ENCODE results near the gene MAP3K5. TPM values are rescaled to one million over a fixed set of nuclear protein-coding genes. Genes with fewer than 3 reads are reported as not detected.
"Not testable (repeated sequence)": the region's sequence is repeated elsewhere in the genome, so short reads cannot be mapped to it uniquely, and the experiment has no call there.

Gene MAP3K5
- total RNA-seq, 2 donors from 2014 or later: 6.6 to 9.7 TPM

- no peak for ATAC-seq
- intact Hi-C loops (cut with DNase I): loop anchor here (1.0 to 5.0 kb wide), 2 partner anchors 149 to 151 kb away; no protein-coding TSS in a partner anchor
Observed at GRCh38 chr6:136793363-136793762, 1.1 kb upstream of the MAP3K5 start.

GRCh38 chr6:136792095-136792409, 225 bp downstream of the MAP3K5 start:
- ATAC-seq: no peak
- DNase-seq: no peak
- intact Hi-C loops (cut with DNase I): loop anchor here in 1 of 2 donors (5.0 kb wide), 1 partner anchor 150 kb away; no protein-coding TSS in a partner anchor

More at GRCh38 chr6:136793363-136793762, 1.1 kb upstream of the MAP3K5 start:
- no peak for DNase-seq

- peak; percentile 66 for DNase-seq
- peak; percentile 7 to 13 for ATAC-seq
- intact Hi-C loops (cut with DNase I): loop anchor here in 1 of 2 donors (5.0 kb wide), 1 partner anchor 149 kb away; no protein-coding TSS in a partner anchor
Observed at GRCh38 chr6:136791296-136792094, 782 bp downstream of the MAP3K5 start.

DNA sequence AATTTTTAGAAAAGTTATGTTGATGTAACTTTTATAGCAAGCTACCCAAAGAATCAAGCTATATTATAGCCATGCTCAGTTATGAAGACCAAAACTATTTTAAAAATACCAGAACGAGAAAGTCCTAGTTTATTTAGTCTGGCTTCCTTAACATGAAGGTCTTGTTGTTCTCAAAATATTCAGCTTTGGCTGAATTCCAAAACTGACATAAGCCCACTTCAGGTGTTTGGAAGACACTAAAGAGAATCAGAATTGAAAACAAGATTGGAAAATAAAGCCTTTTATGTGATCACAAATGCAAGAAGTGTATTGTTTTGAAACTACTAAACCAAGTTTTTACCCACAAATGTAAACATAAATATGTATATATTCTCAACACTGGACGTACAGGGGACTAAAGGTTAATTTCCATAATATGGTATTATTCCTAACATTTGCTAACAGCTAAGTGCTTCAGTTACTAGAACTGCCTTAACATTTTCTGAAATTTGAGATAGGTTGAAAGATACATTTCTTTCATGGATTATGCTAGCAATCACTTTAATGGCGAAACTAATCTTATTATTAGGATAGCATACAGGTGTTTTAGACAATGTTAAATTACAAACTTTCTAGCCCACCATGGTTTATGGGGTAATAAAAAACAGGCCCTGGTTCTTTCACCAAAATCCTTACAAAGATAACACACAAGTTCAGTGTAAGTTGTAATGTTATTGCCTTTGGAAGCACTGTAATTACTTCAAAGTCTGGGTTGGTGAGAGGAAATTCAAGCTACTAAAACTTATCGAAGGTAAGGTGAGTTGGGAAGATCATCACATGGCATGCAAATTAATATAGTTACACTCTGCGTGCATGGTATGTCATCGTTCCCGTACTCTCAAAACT, 1.6 kb downstream of the MAP3K5 start:
- DNase-seq (no peak), ATAC-seq (no peak)
- intact Hi-C loops (cut with DNase I): loop anchor here in 1 of 2 donors (5.0 kb wide), 1 partner anchor 148 kb away; no protein-coding TSS in a partner anchor

- ATAC-seq; DNase-seq; intact Hi-C loops (cut with DNase I): not testable (repeated sequence)
Observed at GRCh38 chr6:136789440-136789839, 2.8 kb downstream of the MAP3K5 start.

- no peak for ATAC-seq
- no peak for DNase-seq
- intact Hi-C loops (cut with DNase I): no loop called here
Observed at GRCh38 chr6:136788069-136788902, 4.0 kb downstream of the MAP3K5 start.

- intact Hi-C loops (cut with DNase I): no loop called here
- ATAC-seq: no peak
- no peak for DNase-seq
Observed at GRCh38 chr6:136787726-136788068, 4.6 kb downstream of the MAP3K5 start.

DNA sequence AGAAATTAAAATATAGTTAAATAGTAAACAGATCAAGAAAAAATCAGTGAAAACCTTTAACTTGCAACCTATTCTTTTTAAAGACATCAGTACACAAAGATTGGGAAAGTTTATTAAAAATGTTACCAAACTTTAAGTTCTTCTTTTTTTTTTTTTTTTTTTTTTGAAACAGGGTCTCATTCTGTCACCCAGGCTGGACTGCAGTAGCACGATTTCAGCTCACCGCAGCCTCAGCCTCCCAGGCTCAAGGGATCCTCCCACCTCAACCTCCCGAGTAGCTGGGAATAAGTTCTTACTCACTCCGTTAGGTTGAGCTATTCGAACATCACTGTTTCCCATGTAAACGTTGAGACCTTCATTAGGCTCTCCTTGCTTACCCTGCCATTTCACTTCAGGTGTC, 5.6 kb downstream of the MAP3K5 start:
- no peak for ATAC-seq
- DNase-seq: no peak
- intact Hi-C loops (cut with DNase I): no loop called here

- intact Hi-C loops (cut with DNase I): no loop called here
- ATAC-seq (peak; percentile 56 to 78), DNase-seq (peak; percentile 58)
Observed at GRCh38 chr6:136784910-136785746, 7.1 kb downstream of the MAP3K5 start.

DNA sequence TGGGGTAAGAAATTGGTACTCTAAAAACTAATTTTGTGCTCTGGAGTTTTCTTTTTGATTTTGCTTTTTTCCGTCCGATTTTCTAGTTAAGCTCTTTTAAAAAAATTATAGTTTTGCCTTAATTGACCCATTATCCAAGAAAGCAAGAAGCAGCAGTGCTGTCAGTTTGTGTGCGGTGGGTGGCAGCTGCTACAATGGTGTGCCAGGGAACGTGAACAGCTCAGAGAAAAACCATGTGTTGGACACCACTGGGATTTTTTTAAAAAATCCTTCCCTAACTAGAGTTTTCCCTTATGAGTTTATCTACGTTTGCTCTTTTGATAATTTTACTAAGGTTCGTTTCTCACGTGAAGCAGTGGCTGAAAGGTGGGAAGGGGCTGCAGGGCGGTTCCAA, 8.0 kb downstream of the MAP3K5 start:
- DNase-seq (no peak), ATAC-seq (no peak)
- intact Hi-C loops (cut with DNase I): no loop called here

GRCh38 chr6:136783495-136784270, 8.6 kb downstream of the MAP3K5 start:
- no peak for DNase-seq
- ATAC-seq: peak; percentile 53 to 75
- intact Hi-C loops (cut with DNase I): no loop called here

DNA sequence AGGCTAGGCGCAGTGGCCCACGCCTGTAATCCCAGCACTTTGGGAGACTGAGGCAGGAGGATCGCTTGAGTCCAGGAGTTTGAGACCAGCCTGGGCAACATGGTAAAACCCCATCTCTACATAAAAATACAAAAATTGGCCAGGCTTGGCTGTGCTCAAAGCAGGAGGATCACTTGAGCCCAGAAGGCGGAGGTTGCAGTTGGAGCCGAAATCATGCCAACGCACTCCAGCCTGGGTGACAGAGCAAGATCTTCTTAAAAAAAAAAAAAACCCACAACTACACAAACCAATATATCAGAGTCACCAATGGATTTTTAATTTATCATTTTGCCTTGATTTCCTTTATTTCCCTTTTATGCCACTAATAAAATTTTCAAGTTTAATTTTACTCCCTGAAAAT, 9.3 kb downstream of the MAP3K5 start:
- intact Hi-C loops (cut with DNase I): no loop called here
- DNase-seq (no peak), ATAC-seq (no peak)

DNA sequence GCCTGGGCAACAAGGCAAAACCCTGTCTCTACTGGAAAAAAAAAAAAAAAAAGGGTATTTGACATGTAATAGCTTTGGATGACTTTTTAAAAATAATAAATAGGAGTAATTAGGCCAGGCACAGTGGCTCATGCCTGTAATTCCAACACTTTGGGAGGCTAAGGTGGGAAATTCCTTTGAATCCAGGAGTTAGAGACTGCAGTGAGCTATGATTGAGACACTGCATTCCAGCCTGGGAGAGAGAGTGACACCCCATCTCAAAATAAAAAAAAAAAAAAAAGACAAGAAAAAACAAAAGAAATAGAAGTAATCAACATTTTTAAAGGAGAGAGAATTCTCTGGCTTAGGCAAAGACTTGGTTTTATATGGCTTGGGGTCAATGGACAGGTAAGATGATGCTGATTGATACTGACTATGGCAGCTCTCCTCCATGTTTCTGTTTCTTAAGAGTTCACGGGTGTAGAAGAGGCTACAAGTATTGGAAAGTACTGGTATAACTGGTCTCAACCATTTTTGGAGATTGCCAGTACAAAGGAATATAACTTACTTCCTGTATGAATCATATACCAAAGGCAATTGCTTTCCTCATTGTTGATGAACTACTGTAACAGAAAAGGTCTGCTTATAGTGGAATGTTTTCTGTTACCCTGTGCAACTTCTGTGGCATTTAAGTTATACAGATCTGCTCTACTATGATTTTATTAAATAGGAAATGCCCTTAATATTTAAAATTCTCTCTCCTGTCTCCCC, 10.1 kb downstream of the MAP3K5 start:
- ATAC-seq (no peak), DNase-seq (no peak)
- intact Hi-C loops (cut with DNase I): no loop called here

GRCh38 chr6:136780972-136781371, 11.3 kb downstream of the MAP3K5 start:
- no peak for ATAC-seq
- no peak for DNase-seq
- intact Hi-C loops (cut with DNase I): no loop called here

DNA sequence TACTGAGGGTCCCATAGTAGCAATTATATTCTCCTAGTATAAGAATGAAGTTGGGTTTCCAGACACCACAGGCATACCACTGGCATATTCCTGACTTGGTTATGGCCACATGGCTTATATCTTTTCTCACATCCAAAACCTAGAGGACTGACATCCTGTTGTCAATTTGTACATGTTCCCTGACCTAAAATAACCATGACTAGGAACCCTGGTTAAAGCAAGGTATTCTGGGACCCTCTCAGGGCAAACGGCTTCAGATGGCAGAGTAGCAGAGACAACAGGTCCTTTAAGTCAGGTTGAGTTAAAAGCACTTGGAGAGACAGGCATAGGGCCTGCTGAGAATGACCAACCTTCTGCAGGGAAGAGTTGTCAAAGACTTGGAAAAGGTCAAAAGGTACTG, 12.6 kb downstream of the MAP3K5 start:
- no peak for ATAC-seq
- intact Hi-C loops (cut with DNase I): no loop called here
- no peak for DNase-seq

DNA sequence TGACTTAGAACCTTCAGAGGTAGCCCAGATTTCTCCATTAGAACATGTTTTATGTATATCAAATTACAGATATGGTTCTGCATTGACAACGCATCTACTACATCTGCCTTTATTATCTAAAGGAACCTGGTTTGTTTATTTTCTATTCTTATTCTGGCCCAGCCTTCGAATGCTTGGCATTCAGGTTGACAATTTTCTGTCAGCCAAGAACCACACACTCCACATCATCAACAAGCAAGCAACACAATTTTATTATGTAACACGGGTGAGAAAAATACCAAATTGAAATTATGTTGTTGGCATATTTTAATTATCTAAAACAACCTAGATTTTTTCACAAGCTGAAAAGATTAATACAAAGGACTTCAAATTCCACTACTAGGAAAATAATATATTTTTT, 14.6 kb downstream of the MAP3K5 start:
- ATAC-seq (no peak), DNase-seq (no peak)
- intact Hi-C loops (cut with DNase I): no loop called here

- DNase-seq (no peak), ATAC-seq (no peak)
- intact Hi-C loops (cut with DNase I): no loop called here
Observed at GRCh38 chr6:136775548-136775947, 16.7 kb downstream of the MAP3K5 start.

All from left cardiac atrium (tissue), 4 donors.